Stomach (tissue), 9 donors: ENCODE measurements around the gene GORASP1. TPM values are rescaled to one million over a fixed set of nuclear protein-coding genes. Genes with fewer than 3 reads are reported as not detected.

Experiments
- DNase-seq, 2 donors: peaks; one replicate each; pipeline versions ENCODE4 v3.0.0 to v3.0.0-alpha.2; 2013 to 2019
- H3K27ac ChIP-seq, 5 donors: fragments of 200-600 bp in 4 of 5; sonication (generic) in 4 of 5; one replicate each; pipeline ENCODE4 v1.5.1; 2013 to 2019; ENCODE audit warnings: mild to moderate bottlenecking in 1 of 5, moderate library complexity in 1 of 5
- H3K27me3 ChIP-seq, 3 donors: fragments of 200-600 bp; sonication (generic); one replicate each; pipeline ENCODE4 v1.5.1; 2017 to 2019; ENCODE audit warnings: mixed run types in 1 of 3
- H3K36me3 ChIP-seq, 4 donors: fragments of 200-600 bp; sonication (generic); 1 replicate in 3 of 4; 2 replicates in 1 of 4; pipeline ENCODE4 v1.5.1; 2016 to 2019
- H3K4me1 ChIP-seq, 4 donors: fragments of 200-600 bp; sonication (generic); one replicate each; pipeline ENCODE4 v1.5.1; 2016 to 2019
- H3K4me3 ChIP-seq, 4 donors: fragments of 200-600 bp; sonication (generic) in 3 of 4; one replicate each; pipeline ENCODE4 v1.5.1; 2016 to 2019; ENCODE audit warnings: mild to moderate bottlenecking in 1 of 4
- H3K9me3 ChIP-seq, 4 donors: fragments of 200-600 bp; sonication (generic); one replicate each; pipeline ENCODE4 v1.5.1; 2016 to 2019
- CTCF ChIP-seq, 7 experiments: fragments of 450-650 bp in 4 of 7; fragments of 200-600 bp in 3 of 7; sonication (generic) in 3 of 7; IDR thresholded peaks; one replicate each; pipeline ENCODE4 v1.5.1; 2016 to 2019; ENCODE audit warnings: antibody characterized with exemption in 7 of 7, control low read depth in 2 of 7, mild to moderate bottlenecking in 1 of 7
- EP300 ChIP-seq: sonication (generic); formaldehyde crosslinking; IDR thresholded peaks from one replicate; pipeline ENCODE4 v1.6.1; 2017; ENCODE audit warnings: antibody characterized with exemption
- POLR2A ChIP-seq, 4 donors: fragments of 450-650 bp; IDR thresholded peaks; one replicate each; pipeline ENCODE4 v1.6.1; 2016; ENCODE audit warnings: antibody characterized with exemption in 4 of 4, control low read depth in 2 of 4, mild to moderate bottlenecking in 1 of 4, moderate library complexity in 1 of 4
- POLR2AphosphoS5 ChIP-seq, 3 donors: sonication (generic); formaldehyde crosslinking; IDR thresholded peaks; one replicate each; pipeline ENCODE4 v1.6.1; 2016; ENCODE audit warnings: antibody characterized with exemption in 3 of 3
- WGBS, 5 donors: extraction: QIAGEN DNeasy Blood & Tissue Kit in 3 of 5; methylation state at CpG; one replicate each; pipeline versions ENCODE4 v1.1.5 to v1.1.7; 2013 to 2018; 5-methylcytosine and 5-hydroxymethylcytosine counted together
- intact Hi-C: fragments of 100-400 bp; cut with DNase I; formaldehyde crosslinking; loops from one replicate; pipeline ENCODE4 v1.15.1; 2023; ENCODE audit warnings: low total_unique reads
- polyA plus RNA-seq, 3 donors: library from polyadenylated mRNA; stranded (reverse); fragments of 200-250 nt; gene quantifications; one replicate each; pipeline ENCODE4 v1.2.3, GENCODE V29; 2013
- total RNA-seq, 5 donors: library from RNA; depleted of rRNA; stranded (reverse); fragments of >200 nt; gene quantifications; one replicate each; pipeline versions ENCODE4 v1.1.0 to v1.2.3, GENCODE V29; 2014 to 2016
- donor health status: healthy with polysubstance abuse.
- donor health status: Bipolar disorder and iron deficiency.
- donor health status: healthy.

GORASP1 gene
- total and polyA plus RNA-seq, 8 donors = 9.3 to 68.7 (median 42.5) TPM

- peaks cover 22 to 26% (median 26%) of the 10 kb centered on the region in 4 donors for H3K36me3 ChIP-seq
- TF ChIP-seq POLR2A (IDR thresholded peaks at IDR 0.05) = no peak
- TF ChIP-seq POLR2AphosphoS5 (IDR thresholded peaks at IDR 0.05) = no peak
- no peak for TF ChIP-seq CTCF (IDR thresholded peaks at IDR 0.05)
- no peak for TF ChIP-seq EP300
- H3K4me3 ChIP-seq = peak overlapping the region in 2 of 4 donors; percentile 70 to 85
- intact Hi-C loops = no loop called here
- no peaks in the 10 kb centered on the region for H3K9me3 ChIP-seq
- H3K4me1 ChIP-seq = peaks cover 68 to 78% (median 73%) of the 10 kb centered on the region in 4 donors
- peak overlapping the region in 4 of 5 donors; percentile 98 to 100 (median 100) for H3K27ac ChIP-seq
- WGBS, 5 donors = 48 to 74% (median 60%) methylated on average over 4 of the region's 4 CpGs
- H3K27me3 ChIP-seq = no peaks in the 10 kb centered on the region
- DNase-seq = no peak
These were observed 41.6 kb upstream of the GORASP1 start for GRCh38 chr3:39149059-39149455.

GRCh38 chr3:39148435-39149058 is 41.1 kb upstream of the GORASP1 start:
- H3K36me3 ChIP-seq = peaks cover 27 to 31% (median 31%) of the 10 kb centered on the region in 4 donors
- DNase-seq = peak in 1 of 2 donors; percentile 52
- peak overlapping the region in 2 of 4 donors; percentile 70 to 85 for H3K4me3 ChIP-seq
- TF ChIP-seq POLR2A (IDR thresholded peaks at IDR 0.05) = no peak
- TF ChIP-seq CTCF (IDR thresholded peaks at IDR 0.05) = no peak
- no peak for TF ChIP-seq EP300
- no peak for TF ChIP-seq POLR2AphosphoS5 (IDR thresholded peaks at IDR 0.05)
- H3K9me3 ChIP-seq = no peaks in the 10 kb centered on the region
- intact Hi-C loops = no loop called here
- H3K27ac ChIP-seq = peak overlapping the region; percentile 48 to 100 (median 99)
- no peaks in the 10 kb centered on the region for H3K27me3 ChIP-seq
- peaks cover 64 to 78% (median 71%) of the 10 kb centered on the region in 4 donors for H3K4me1 ChIP-seq
- 30 to 55% (median 43%) methylated on average over 9 of the region's 9 CpGs for WGBS, 5 donors

- 20 to 36% (median 29%) methylated on average over 8 to 9 of the region's 9 CpGs for WGBS, 5 donors
- peaks cover 67 to 85% (median 78%) of the 10 kb centered on the region in 4 donors for H3K4me1 ChIP-seq
- DNase-seq = peak in 1 of 2 donors; percentile 82
These were observed 40.4 kb upstream of the GORASP1 start for GRCh38 chr3:39147711-39148434.

More at GRCh38 chr3:39147711-39148434, 40.4 kb upstream of the GORASP1 start:
- no peaks in the 10 kb centered on the region for H3K9me3 ChIP-seq
- H3K27me3 ChIP-seq = no peaks in the 10 kb centered on the region
- peak overlapping the region; percentile 48 to 100 (median 99) for H3K27ac ChIP-seq
- peaks cover 34 to 38% (median 37%) of the 10 kb centered on the region in 4 donors for H3K36me3 ChIP-seq
- no peak for TF ChIP-seq EP300
- TF ChIP-seq CTCF (IDR thresholded peaks at IDR 0.05) = no peak
- no peak for TF ChIP-seq POLR2A (IDR thresholded peaks at IDR 0.05)
- peak in 1 of 3 donors; percentile 5 for TF ChIP-seq POLR2AphosphoS5 (IDR thresholded peaks at IDR 0.05)
- intact Hi-C loops = no loop called here
- H3K4me3 ChIP-seq = peak overlapping the region in 3 of 4 donors; percentile 19 to 85 (median 70)
